Stimulated activated CD4-positive, alpha-beta T cell treated with anti-CD3 and anti-CD28 coated beads, Interleukin-2, amount 100 ng/mL, for 4 hours (primary cell): ENCODE measurements around the gene KCNAB2.

ENCODE experiments used
- DNase-seq: peaks from one replicate; pipeline ENCODE4 v3.0.0-alpha.2; 2020; ENCODE audit warnings: low read depth

Gene KCNAB2

DNA sequence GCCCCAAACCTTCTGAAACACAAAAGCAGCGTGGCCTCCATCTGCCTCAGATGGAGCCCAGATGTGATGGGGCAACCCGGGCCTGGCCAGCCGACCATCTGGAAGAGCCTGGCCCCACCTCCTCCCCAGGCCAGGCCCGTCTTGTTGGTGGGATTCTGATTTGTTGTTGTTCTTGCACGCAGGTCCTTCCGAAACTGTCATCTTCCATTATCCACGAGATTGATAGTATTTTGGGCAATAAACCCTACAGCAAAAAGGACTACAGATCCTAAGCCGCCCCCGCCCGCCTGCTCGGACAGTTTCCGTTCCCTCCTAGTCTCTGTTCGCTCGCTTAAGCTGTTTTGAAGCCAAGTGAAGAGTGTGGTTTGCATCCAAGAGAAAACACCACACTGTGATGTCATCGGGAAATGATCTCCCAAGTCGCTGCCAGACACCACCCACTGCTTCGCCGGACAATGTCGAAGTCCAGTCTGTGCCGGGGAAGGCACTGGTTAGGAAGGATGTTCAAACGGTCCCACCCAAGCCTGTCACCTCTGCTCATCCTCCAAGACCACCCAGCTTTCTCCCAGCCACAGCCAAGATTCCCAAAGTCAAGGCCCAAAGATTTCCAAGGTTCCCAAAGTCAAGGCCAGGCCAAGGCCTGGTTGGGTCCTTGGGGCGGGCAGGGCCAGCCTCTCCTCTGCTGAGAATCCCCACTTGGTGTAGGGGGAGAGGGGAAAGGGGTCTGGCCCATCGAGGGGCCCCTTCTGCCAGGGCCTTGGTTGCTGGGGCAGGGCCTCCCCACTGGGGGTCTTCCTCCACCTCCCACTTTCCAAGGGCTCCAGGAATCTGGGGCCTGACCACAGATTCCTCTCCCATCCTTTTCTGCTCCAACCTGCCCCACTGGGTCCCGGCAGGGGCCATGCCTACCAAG, 52.9 kb downstream of the KCNAB2 start:
- DNase-seq, result no peak

DNA sequence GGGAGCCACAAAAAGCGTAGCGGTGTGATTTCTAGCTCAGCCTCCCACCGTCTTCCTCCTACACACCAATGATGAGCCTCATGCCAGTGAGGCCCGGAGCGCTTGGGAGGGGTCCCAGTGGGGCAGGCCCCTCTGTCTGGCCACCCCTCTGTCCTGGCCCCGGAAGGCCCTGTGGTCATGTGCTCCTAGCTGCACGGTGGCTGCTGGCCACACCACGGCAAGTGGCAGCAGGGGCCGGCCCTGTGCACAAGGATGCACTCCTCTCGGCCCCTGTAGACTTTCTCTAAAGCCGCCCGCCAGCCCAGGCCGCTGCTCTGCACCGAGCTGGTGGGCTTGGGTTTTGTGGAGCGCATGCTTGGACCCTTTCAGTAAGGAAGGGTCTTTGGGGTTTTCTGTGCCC, 53.6 kb downstream of the KCNAB2 start:
- no peak for DNase-seq

DNA sequence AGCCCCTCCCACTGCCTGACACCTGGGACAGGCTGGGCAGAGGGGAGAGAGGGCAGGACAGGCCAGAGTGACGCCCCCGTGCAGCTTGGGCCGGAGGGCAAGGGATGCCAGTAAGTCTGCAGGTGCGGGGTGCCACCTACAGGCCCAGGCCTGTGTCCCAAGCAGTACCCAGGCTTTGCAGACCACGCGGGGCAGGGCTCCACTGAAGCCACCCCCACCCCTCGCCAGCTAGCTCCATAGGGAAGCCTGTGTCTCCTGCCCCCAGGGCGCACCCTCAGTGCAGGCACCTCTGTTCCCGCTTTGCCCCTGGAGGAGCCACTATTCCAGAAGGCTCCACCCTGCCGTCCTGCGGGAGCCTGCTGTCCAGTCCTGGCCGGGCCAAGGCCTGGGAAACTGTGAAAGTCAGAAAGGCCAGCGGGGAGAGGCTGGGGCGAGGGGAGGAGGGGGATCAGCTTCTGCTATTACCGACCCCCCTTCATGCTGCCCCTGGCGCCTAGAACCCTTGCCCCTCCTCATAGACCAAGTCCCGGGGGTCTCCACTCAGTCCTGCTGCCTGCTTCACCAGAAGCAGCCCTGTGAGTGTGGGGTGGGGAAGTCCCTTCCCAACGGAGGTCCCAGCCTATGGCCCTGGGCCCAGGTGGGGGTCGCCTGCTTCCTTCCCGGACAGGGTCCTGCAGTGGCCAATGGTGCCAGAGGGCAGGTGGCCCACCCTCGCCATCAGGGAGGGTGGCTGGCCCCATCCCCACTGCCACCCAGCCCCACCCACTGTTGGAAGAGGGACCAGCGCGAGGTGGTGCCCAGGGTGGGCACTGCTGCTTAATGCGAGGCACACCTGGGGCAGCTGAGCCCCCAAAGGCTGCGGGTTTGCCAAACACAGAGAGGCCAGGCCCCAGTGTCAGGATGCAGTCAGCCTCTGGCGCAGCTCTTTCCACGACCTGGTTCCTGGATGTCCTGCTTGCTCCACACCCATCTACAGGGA, 54.4 kb downstream of the KCNAB2 start:
- DNase-seq, result no peak

DNA sequence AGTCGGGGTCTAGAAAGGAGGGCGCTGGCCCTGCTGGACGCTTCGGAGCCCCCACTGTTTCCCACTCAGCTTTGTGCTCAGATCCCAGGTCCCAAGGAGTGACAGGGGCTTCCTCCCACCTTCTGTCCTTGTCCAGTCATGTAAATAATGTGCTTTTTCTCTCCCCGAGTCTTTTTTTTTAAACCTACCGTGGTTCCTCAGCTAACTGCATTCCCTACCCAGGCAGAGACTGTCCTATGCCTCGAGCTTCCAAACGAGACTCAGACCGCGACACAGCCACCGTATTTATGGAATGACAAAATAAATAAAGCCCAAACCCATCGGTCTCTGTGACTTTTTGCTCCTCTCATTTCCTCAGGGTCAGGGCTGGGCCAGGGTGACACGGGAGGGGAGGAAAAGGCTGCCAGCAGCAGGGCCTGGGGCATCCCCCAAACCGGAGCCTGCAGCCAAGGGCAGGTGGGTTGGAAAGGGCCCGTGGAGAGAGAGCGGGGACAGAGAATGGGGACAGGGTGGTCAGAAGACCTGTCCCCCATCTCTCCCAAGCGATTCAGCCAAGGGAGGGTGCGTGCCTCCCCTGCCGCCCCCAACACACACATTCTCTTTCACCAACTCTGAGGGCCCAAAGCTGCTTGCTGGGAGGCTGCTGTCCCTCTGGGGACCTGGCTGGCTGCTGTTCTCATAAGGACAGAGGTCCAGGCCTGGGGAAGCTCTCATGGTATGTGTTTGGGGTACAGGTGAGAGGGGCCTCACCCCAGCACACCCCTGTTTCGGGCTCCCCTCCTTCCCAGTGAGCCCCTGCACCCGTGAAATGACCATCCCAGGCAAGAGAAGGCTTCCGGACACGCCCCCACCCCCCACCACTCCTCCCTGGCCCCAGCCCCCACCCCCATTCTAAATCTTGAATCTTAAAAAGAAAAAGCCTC, 55.4 kb downstream of the KCNAB2 start:
- no peak for DNase-seq

DNA sequence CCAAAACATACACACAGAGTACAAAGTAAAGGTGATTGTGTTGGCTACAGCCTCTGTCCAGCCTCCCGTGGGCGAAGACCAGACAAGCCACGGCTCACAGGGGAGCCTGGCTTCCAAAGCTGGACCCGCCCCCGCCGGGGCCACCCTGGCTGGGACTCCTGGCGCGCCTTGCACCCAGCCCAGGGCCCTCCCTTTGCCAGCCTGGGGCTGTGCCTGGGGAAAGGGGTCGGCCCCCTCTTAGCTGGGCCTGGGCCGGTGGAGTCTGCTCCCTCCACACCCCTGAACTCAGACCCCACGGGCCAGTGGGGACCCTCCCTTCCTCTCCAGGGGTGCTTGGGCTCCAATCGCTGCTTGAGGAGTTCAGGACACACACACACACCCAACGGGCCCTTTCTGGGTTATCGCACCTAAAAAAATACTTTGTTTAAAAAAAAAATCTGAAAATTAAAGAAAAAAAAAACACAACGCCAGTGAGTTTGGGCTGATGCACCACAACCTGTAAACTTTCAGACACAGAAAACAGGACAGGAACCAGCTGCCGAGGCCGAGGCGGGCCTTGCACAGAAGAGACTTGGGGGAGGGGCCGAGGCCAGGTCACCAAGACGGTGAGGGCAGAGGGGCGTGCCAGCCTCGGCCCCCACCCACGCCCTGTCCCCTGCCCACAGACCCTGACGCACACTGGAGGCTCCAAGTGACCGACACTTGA, 56.3 kb downstream of the KCNAB2 start:
- DNase-seq, result no peak

DNA sequence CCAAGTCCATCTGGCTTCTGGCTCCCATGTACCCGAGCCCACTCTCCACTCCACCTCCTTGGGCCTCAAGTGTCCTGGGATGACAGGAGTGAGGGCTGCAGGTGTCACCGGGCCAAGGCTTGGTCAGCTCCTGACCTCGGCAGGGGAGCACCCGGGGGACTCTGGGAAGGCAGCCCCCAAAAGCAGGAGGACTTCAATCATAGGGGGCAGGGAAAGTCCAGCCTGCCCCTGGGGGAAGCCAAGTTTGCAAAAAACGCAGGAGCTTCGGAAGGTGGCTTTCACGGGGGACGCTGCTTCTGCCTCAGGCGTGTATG, 56.8 kb downstream of the KCNAB2 start:
- DNase-seq, result no peak

DNA sequence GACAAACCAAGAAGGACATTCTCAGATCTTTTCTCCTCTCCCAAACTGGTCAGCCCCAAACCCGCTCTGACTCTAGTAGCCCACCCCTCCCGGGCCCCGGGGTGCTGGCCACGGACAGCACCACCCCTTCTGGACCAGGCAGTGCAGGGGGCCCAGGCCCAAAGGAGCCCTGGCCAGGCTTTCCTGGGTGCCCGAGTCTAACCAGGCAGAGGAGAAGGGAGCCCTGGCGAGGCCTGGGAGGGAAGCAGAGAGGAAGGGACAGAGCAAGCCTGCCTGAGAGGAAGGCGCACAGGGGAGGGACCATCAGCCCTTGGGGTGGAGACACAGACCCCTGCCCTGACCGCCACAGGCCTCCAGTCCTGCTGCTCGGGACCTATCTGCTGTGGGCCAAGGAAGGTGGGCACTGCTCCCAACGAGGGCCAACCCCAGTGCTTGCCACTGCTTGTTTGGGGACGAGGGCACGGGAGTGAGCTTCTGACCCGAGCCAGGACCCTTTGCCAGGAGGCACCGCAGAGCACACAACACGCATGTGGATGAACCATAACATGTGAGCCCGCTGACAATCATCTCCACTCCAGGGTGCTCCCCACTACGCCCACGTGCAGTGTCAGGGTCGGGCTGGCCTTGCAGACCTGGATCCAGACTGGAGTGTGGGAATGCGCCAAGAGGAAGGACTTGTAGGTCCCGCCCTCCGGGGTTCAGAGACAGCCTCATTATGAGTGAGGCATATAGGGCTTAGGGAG, 57.6 kb downstream of the KCNAB2 start:
- DNase-seq, result no peak

DNA sequence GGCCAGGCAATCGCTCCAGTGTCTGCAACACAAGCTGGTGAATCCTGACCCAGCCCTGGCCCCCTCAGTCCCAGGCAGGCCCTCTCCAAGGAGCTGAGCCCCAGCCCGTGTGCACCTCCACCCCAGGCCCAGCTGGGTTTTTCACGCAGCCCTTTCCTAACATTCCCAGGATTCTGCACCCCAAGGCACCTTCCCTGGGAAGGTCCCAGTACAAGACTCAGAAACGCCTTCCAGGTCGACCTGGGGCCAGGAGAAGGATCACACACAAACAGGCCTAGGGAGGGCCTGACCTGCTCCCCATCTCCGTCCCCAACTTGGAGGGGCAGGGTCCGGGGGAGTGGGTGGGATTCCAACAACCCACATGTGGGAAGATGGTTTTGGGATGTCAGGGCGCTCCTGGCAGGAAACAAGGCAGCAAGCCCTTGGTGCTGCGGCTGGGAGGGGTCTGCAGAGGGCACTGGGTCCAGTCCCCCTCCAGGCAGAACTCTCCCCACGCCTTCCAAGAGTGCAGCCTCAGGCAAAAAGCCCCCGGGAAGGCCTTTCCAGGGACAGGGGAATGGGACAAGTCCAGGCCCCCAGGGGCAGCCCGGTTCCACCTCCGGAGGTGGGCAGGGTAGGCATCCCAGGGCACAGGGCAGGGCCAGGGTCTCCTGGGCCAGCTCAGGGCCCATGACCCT, 58.3 kb downstream of the KCNAB2 start:
- DNase-seq, result no peak

DNA sequence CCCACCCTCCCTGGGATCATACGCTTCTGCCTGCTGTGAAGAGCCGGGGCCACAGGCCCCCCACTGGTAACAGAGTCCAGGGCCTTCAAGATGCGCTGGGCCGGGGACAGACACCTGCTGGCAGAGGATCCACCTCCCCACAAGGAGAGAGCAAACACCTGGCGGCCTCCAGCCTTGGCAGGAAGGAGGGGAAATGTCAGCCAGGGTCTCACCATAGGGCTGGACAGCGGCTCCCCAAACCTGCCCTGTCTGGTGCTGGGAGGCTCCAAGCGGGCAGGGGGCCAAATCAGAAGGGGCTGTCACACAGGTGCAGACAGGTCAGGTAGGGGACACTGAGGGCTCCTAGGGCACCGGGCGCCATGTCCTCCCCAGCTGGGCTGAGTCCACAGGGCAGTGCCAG, 58.9 kb downstream of the KCNAB2 start:
- DNase-seq, result no peak

DNA sequence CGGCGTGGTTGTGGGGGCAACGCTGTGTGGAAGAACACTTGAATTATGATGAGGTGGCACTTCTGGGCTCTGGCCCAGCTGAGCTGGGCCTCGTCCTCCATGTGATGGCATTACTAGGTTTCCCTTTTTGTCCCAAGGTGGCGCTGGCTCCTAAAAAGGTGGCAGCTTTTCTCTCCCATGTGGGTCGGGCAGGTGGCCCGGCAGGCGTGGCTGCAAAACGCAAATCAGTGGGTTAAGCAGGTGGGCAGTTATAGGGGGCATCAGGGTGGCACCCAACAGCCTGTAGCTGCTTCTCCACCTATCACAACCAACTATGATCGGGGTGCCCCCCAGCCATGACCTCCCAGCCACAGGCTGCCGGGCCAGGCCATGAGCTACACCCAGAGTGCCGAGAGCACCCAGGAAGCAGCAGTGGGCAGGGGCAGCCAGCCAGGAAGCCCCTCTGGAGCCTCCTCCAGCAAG, 59.6 kb downstream of the KCNAB2 start:
- no peak for DNase-seq

DNA sequence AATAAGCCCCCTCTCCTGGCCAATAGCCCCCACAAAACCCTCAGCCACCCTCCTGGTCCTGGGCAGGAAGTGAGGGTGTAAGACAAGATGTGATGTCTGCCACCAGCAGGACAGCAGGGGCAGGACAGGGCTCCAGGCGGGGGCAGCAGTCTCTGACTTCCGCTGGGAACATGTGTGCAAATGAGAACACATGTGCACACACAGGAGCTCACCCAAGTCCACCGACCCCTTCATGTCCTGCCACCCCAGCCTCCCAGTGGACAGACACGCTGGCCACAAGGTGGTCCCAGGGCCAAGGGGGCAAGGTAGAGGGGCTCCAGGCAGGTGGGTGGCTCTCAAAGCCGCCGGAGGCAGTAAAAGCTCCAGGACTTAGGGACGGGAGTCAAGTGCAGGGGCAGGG, 60.1 kb downstream of the KCNAB2 start:
- DNase-seq, result no peak

DNA sequence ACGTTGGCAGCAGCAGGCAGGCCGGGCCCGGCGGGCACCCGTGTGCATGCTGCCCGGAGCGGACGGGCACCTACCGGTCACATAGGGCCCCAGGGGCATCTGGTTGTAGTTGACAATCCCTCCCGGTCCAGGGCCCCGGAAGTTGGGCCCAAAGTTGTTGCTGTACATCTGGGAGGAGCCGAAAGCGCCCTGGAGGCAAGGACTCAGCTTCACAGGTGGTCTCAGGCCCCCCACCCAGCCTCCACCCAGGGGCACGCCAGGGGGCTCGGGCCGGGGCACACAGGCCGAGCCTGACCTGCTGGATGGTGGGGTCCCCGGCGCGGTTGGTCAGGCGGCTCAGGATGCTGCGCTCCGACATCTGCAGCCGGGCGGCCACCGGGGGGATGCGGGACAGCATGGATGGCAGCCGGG, 60.6 kb downstream of the KCNAB2 start:
- DNase-seq, result no peak

DNA sequence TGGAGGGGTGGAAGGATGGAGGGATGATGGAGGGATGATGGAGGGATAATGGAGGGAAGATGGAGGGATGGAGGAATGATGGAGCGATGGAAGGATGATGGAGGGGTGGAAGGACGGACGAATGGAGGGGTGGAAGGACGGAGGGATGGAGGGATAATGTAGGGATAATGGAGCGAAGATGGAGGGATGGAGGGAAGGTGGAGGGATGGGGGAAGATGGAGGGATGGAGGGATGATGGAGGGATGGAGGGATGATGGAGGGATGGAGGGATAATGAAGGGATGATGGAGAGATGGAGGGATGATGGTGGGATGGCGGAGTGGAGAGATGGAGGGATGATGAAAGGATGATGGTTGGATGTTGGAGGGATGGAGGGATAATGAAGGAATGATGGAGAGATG, 61.3 kb downstream of the KCNAB2 start:
- no peak for DNase-seq

DNA sequence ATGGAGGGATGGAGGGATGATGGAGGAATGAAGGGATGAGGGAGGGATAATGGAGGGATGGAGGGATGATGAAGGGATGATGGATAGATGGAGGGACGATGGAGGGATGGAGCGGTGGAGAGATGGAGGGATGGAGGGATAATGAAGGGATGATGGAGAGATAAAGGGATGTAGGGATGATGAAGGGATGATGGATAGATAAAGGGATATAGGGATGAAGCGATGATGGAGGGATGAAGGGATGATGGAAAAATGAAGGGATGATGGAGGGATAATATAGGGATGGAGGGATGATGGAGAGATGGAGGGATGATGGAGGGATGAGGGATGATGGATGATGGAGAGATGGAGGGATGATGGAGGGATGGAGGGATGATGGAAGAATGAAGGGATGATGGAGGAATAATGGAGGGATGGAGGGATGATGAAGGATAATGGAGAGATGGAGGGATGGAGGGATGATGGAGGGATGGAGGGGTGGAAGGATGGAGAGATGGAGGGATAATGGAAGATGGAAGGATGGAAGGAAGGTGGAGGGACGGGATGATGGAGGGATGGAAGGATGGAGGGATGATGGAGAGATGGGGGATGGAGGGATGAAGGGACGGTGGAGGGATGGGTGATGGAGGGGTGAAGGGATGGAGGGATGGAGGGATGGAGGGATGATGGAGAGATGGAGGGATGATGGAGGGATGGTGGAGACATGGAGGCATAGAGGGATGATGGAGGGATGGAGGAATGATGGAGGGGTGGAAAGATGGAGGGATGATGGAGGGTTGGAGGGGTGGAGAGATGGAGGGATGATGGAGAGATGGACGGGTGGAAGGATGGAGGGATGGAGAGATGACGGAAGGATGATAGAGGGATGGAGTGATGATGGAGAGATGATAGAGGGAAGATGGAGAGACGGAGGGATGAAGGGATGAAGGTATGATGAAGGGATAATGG, 62.0 kb downstream of the KCNAB2 start:
- no peak for DNase-seq

DNA sequence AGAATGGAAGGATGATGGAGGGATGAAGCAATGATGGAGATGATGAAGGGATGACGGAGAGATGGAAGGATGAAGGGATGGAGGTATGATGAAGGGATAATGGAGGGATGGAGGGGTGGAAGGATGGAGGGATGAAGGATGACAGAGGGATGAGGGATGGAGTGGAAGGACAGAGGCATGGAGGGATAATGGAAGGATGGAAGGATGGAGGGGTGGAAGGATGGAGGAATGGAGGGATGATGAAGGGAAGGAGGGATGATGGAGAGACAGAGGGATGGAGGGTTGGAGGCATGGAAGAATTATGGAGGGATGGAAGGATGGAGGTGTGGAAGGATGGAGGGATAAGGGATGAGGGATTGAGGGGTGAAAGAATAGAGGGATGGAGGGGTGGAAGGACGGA, 62.8 kb downstream of the KCNAB2 start:
- DNase-seq, result no peak

DNA sequence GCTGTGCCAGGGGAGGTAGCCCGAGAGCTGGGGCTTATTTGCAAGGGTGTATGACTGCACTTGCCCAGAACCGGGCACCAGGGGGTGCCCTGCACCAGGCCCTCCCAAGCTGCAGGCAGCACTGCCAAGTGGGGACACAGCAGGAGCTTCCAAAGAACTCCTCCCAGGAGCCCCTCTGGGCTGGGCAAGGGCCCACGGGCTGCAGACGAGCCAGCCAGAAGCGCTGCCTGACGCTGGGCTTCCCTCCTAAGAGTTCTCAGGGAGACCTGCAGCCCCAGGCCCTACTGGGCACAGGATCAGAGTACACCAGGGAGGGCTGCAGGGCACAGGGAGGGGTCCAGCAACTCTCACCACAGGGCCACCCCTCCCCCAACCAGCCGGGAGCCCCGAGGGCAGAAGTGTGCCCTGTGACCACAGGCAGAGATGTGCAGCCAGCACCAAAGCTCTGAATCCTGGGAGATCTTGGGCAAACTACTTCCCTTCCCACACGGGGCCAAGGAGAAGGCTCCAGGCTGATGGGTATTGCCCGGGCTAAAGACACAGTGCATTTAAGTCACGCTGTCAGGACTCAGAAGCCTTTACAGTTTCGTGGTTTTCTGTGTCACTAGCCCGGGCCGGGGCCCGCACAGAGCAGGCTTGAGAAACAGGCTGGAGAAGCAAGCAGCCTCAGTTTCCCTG, 63.4 kb downstream of the KCNAB2 start:
- no peak for DNase-seq

DNA sequence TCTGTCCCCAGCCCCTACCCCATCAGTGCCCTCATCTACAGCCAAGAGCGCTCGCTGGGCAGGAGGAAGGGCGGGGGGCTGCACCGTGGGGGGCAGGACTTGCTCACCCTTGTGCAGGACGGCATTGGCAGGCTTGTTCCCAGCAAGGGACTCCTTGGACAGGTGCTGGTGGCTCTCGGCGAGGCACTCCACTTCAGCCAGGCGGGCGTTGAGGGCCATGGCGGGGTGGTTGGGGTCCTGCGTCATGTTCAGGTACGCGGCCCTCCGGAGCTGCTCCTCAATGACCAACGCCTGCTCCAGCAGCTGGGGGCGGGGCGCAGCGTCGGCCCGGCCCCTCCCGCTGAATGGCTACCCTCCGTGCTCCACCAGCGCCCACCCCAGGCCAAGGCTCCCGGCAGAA, 64.0 kb downstream of the KCNAB2 start:
- DNase-seq, result no peak

DNA sequence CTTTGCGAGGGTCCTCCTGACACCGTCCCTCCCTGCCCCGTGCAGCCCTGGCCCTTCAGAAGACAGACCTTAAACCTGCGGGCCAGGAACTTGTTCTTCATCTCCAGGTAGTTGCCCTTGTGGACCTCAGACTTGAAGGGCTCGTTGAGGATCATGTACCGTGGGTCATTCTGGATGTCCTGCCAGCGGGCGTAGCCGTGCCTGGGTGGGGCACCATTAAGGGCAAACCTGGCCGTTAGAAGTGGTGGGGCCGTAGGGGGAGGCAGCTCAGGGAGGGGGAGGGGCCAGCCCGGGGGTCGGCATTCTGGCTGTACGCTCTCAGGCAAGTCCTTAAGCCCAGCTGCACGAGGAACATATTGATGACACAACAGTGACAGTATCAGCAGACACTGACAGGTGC, 64.6 kb downstream of the KCNAB2 start:
- no peak for DNase-seq
